Measurements from ENCODE around the gene ALDH18A1. TPM values are rescaled to one million over a fixed set of nuclear protein-coding genes. Genes with fewer than 3 reads are reported as not detected.
A peak's percentile ranks its signal among the peaks of the same experiment; 100 is the strongest.

ALDH18A1 gene
- total RNA-seq, 2 experiments from 2014 or later = 52.0 to 74.3 TPM

- H3K4me1 Mint-ChIP-seq = no peaks in the 10 kb centered on the region
- no peak overlapping the region for H3K4me3 Mint-ChIP-seq
- H3K27me3 Mint-ChIP-seq = no peaks in the 10 kb centered on the region
- H3K36me3 Mint-ChIP-seq = peaks cover 15% of the 10 kb centered on the region
- H3K9me3 Mint-ChIP-seq (ENCODE audit: low read depth) = no peaks in the 10 kb centered on the region
- CTCF ChIA-PET = interaction anchor here (1.2 kb wide), 1 partner anchor 30 kb away, joined by 3 read pairs; no protein-coding TSS in a partner anchor
- DNase-seq (no peak), ATAC-seq (no peak)
- no peak overlapping the region for H3K27ac Mint-ChIP-seq
These were observed 8.0 kb upstream of the ALDH18A1 start for GRCh38 chr10:95664543-95664942.

DNA sequence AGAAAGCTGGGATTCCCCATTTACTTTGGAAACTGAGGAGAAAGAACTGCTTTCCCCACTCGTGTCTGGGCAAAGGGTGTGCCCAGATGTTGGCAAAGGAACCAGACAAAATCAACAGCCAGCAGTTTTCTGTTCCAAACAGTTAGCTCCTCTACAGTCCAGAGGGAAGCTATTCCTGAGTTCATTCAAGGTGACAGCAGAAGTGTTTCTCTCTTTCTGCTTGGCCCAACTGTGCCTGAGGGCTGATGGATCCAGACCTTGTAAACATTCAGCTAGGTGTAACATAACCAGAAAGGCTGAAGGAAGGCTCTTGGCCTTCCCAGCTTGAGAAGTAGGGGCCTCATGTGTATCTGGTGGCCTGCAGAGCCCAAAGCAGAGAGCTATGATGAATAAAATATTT lies 7.0 kb upstream of the ALDH18A1 start:
- H3K9me3 Mint-ChIP-seq (ENCODE audit: low read depth) = no peaks in the 10 kb centered on the region
- H3K4me3 Mint-ChIP-seq = no peak overlapping the region
- H3K36me3 Mint-ChIP-seq = peaks cover 14% of the 10 kb centered on the region
- no peaks in the 10 kb centered on the region for H3K27me3 Mint-ChIP-seq
- no peak for DNase-seq
- ATAC-seq = no peak
- CTCF ChIA-PET = interaction anchor here (1.2 to 1.3 kb wide), 2 partner anchors 10 to 31 kb away, joined by 3 read pairs; no protein-coding TSS in a partner anchor
- H3K27ac Mint-ChIP-seq = no peak overlapping the region
- H3K4me1 Mint-ChIP-seq = no peaks in the 10 kb centered on the region

GRCh38 chr10:95661818-95662217 lies 5.3 kb upstream of the ALDH18A1 start:
- CTCF ChIA-PET = interaction anchor here (1.3 kb wide), 1 partner anchor 32 kb away, joined by 3 read pairs; the partner anchor contains the start of gene TCTN3
- H3K4me3 Mint-ChIP-seq = no peak overlapping the region

DNA sequence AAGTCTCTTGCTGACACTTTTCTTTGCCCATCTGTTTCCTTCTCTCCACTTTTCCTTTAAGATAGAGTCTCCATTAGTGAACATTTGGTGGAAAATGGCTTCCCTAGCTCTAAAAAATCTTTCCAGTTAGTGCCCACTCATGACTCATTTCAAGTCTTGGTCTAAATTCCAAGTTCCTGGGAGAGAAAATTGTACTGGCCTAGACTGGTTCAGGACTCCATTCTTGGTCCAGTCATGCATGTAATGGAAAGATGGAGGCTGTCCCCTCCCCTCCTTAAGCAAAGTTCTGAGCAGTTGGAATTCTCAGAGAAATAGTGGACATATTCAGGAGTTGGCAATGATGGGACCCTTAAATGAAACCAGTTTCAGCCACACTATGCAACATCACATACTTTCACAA lies 3.8 kb upstream of the ALDH18A1 start:
- DNase-seq (no peak), ATAC-seq (no peak)
- no peaks in the 10 kb centered on the region for H3K9me3 Mint-ChIP-seq (ENCODE audit: low read depth)
- no peak overlapping the region for H3K27ac Mint-ChIP-seq
- H3K4me3 Mint-ChIP-seq = no peak overlapping the region
- H3K36me3 Mint-ChIP-seq = peaks cover 14% of the 10 kb centered on the region
- peaks cover 9% of the 10 kb centered on the region for H3K4me1 Mint-ChIP-seq
- CTCF ChIA-PET = no interaction called here
- H3K27me3 Mint-ChIP-seq = no peaks in the 10 kb centered on the region

More at GRCh38 chr10:95661818-95662217, 5.3 kb upstream of the ALDH18A1 start:
- H3K27me3 Mint-ChIP-seq = no peaks in the 10 kb centered on the region
- DNase-seq = no peak
- no peaks in the 10 kb centered on the region for H3K9me3 Mint-ChIP-seq (ENCODE audit: low read depth)
- peaks cover 3% of the 10 kb centered on the region for H3K4me1 Mint-ChIP-seq
- peaks cover 12% of the 10 kb centered on the region for H3K36me3 Mint-ChIP-seq
- H3K27ac Mint-ChIP-seq = no peak overlapping the region
- ATAC-seq = no peak

DNA sequence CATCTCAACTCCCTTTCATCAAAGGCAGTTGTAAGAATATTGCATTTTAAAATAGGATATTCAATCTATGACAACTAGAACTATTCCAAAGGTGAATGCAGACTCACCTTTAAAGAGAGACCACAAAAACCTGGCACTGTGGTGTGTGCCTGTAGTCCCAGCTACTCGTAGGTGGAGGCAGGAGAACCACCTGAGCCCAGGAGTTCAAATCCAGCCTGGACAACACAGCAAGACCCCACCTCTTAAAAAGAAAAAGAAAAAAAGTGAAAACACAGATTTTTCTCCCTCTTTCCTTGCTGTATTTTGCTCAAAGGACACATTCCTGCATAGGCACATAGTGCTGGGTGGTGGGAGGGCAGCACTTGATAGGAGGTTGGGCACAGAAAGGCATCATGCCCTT lies 739 bp upstream of the ALDH18A1 start:
- H3K27ac Mint-ChIP-seq = peak overlapping the region; percentile 93
- ATAC-seq = no peak
- CTCF ChIA-PET = interaction anchor here (0.6 to 1.6 kb wide), 4 partner anchors 11 to 282 kb away, joined by 3 to 8 read pairs (median 4); partner anchors contain the start of gene TCTN3
- H3K9me3 Mint-ChIP-seq (ENCODE audit: low read depth) = no peaks in the 10 kb centered on the region
- DNase-seq = no peak
- no peaks in the 10 kb centered on the region for H3K27me3 Mint-ChIP-seq
- peaks cover 20% of the 10 kb centered on the region for H3K4me1 Mint-ChIP-seq
- H3K4me3 Mint-ChIP-seq = peak overlapping the region; percentile 98
- H3K36me3 Mint-ChIP-seq = peaks cover 21% of the 10 kb centered on the region

DNA sequence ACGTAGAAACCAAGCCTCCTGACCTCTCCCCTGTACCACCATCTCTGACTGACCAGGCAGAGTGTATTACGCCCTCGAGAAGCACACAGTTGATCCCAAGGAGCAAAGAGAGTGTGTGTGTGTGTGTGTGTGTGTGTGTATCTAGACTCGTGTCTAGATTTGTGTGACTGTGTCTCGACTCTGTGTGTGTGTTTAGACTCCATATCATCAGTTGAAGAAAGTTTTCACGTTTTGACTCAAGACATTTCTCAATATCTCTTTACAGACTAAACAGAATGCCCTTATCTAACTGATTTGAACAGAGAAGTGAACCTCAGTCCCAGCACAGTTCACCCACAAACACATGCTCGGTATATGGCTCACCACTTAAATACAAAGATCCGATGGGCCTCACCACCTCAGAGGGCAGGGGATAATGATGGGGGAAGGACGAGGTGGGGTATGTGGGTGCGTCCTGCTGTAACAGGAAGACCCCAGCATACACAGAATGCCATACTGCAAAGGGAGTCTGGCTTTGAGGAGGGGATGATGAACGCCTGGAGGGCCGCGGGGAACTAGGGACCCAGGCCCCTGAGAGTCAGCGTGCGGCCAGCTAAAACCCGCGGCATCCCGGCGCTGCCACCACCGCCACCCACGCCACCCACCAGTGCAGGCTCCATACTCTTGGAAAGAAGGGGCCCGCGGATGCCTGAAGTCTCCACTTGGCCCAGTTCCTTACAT lies 780 bp downstream of the ALDH18A1 start:
- CTCF ChIA-PET = interaction anchor here (1.6 kb wide), 1 partner anchor 210 kb away, joined by 3 read pairs; no protein-coding TSS in a partner anchor
- DNase-seq (peak; percentile 46), ATAC-seq (peak; percentile 1)
- Mint-ChIP-seq H3K36me3 (peaks cover 34% of the 10 kb centered on the region), H3K4me3 (peak overlapping the region; percentile 98), H3K9me3 (ENCODE audit: low read depth) (peaks cover 8% of the 10 kb centered on the region), H3K27me3 (no peaks in the 10 kb centered on the region), H3K4me1 (peaks cover 20% of the 10 kb centered on the region), H3K27ac (peak overlapping the region; percentile 65)

- peaks cover 46% of the 10 kb centered on the region for H3K36me3 Mint-ChIP-seq
- H3K4me1 Mint-ChIP-seq = peaks cover 22% of the 10 kb centered on the region
- peaks cover 8% of the 10 kb centered on the region for H3K9me3 Mint-ChIP-seq (ENCODE audit: low read depth)
- CTCF ChIA-PET = interaction anchor here (0.7 to 1.5 kb wide), 2 partner anchors 40 to 571 kb away, joined by 3 to 9 read pairs; partner anchors contain the start of gene TCTN3
- H3K27me3 Mint-ChIP-seq = no peaks in the 10 kb centered on the region
- no peak overlapping the region for H3K27ac Mint-ChIP-seq
- no peak overlapping the region for H3K4me3 Mint-ChIP-seq
- ATAC-seq = no peak
- DNase-seq = no peak
These were observed 2.6 kb downstream of the ALDH18A1 start for GRCh38 chr10:95653895-95654294.

- DNase-seq (no peak), ATAC-seq (no peak)
- CTCF ChIA-PET = no interaction called here
- peaks cover 17% of the 10 kb centered on the region for H3K4me1 Mint-ChIP-seq
- peaks cover 8% of the 10 kb centered on the region for H3K9me3 Mint-ChIP-seq (ENCODE audit: low read depth)
- H3K27me3 Mint-ChIP-seq = no peaks in the 10 kb centered on the region
- H3K4me3 Mint-ChIP-seq = no peak overlapping the region
- H3K27ac Mint-ChIP-seq = no peak overlapping the region
- H3K36me3 Mint-ChIP-seq = peaks cover 55% of the 10 kb centered on the region
These were observed 5.0 kb downstream of the ALDH18A1 start for GRCh38 chr10:95651346-95652060.

GRCh38 chr10:95650232-95650631 lies 6.3 kb downstream of the ALDH18A1 start:
- no peak for DNase-seq
- ATAC-seq = no peak
- peaks cover 8% of the 10 kb centered on the region for H3K9me3 Mint-ChIP-seq (ENCODE audit: low read depth)
- H3K27ac Mint-ChIP-seq = no peak overlapping the region
- peaks cover 14% of the 10 kb centered on the region for H3K4me1 Mint-ChIP-seq
- H3K27me3 Mint-ChIP-seq = no peaks in the 10 kb centered on the region
- peaks cover 58% of the 10 kb centered on the region for H3K36me3 Mint-ChIP-seq
- CTCF ChIA-PET = no interaction called here
- no peak overlapping the region for H3K4me3 Mint-ChIP-seq

DNA sequence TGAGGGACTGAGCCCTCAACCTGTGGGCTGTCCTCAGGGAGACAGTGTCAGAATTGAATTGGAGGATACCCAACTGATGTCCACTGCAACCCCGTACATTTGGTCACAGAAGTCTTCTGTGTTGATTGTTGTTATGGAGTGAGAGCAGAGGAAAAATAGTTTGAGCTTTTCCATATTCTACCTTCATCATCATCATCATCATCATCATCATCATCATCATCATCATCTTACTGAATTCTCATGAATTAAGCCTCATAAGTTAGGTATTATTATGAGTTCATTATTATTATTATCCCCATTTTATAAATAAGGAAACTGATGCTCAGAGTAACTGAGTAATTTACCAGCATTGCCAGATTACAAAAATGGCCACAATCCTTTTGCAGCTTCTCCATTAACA lies 8.4 kb downstream of the ALDH18A1 start:
- Mint-ChIP-seq H3K27ac (no peak overlapping the region), H3K36me3 (peaks cover 51% of the 10 kb centered on the region), H3K27me3 (no peaks in the 10 kb centered on the region), H3K4me3 (no peak overlapping the region), H3K9me3 (ENCODE audit: low read depth) (peaks cover 8% of the 10 kb centered on the region), H3K4me1 (peaks cover 13% of the 10 kb centered on the region)
- ATAC-seq (no peak), DNase-seq (no peak)
- CTCF ChIA-PET = interaction anchor here (1.3 kb wide), 1 partner anchor 46 kb away, joined by 4 read pairs; the partner anchor contains the start of gene TCTN3

DNA sequence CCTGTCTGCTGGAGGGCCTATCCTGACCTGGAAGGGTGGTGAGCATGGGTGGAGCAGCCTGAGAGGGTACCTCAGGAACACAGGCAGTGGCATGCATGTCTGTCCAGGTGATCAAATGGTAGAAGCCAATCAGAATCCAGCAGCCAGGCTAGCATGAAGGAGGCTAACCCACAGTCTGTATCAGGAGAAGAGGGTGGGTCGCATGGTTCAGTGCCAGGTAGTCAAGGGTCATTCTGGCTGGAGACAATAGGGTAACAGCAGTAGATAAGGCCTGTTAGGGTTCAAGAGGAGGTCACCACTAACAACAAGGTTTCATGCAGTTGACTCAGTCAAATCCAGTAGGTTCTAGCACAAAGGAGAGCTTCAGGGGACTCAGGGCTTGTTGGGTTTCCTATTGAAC lies 10.4 kb downstream of the ALDH18A1 start:
- Mint-ChIP-seq H3K27ac (no peak overlapping the region), H3K27me3 (no peaks in the 10 kb centered on the region), H3K9me3 (ENCODE audit: low read depth) (peaks cover 2% of the 10 kb centered on the region), H3K4me1 (peaks cover 13% of the 10 kb centered on the region), H3K4me3 (no peak overlapping the region), H3K36me3 (peaks cover 44% of the 10 kb centered on the region)
- no peak for DNase-seq
- CTCF ChIA-PET = interaction anchor here (0.7 kb wide), 1 partner anchor 11 kb away, joined by 4 read pairs; no protein-coding TSS in a partner anchor
- no peak for ATAC-seq

DNA sequence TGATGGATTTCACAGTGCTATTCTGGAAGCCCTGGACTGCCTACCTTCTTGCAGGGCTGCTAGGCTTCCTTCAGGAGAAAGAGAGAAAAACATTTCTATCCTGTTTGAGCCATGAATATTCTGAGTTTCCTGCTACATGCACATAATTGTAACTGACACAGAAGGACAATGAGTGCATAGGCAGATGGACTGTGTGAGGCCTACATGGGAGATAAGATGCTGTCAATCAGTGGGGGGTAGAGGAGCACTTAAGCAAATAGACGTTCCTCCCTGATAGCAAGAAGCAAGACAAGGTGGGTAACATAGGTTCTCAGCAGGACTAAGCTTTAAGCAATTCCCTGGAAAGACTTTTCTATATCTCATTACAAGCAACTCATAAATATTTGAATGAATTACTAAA lies 11.6 kb downstream of the ALDH18A1 start:
- Mint-ChIP-seq H3K9me3 (ENCODE audit: low read depth) (no peaks in the 10 kb centered on the region), H3K27ac (no peak overlapping the region), H3K36me3 (peaks cover 39% of the 10 kb centered on the region), H3K4me3 (no peak overlapping the region), H3K27me3 (no peaks in the 10 kb centered on the region), H3K4me1 (peaks cover 13% of the 10 kb centered on the region)
- no peak for ATAC-seq
- no peak for DNase-seq
- CTCF ChIA-PET = no interaction called here

- Mint-ChIP-seq H3K36me3 (peaks cover 38% of the 10 kb centered on the region), H3K4me3 (no peak overlapping the region), H3K4me1 (peaks cover 12% of the 10 kb centered on the region), H3K27me3 (no peaks in the 10 kb centered on the region), H3K9me3 (ENCODE audit: low read depth) (no peaks in the 10 kb centered on the region), H3K27ac (no peak overlapping the region)
- CTCF ChIA-PET = interaction anchor here (1.4 kb wide), 1 partner anchor 12 kb away, joined by 3 read pairs; no protein-coding TSS in a partner anchor
- DNase-seq (no peak), ATAC-seq (no peak)
These were observed 15.6 kb downstream of the ALDH18A1 start for GRCh38 chr10:95640891-95641315.
